ENCODE measurements around the gene DNAH5.

GRCh38 chr5:13946111-13946510 is 1.6 kb upstream of the DNAH5 start:
- TF ChIP-seq POLR2A (IDR thresholded peaks at IDR 0.05) (no peak), CTCF (IDR thresholded peaks at IDR 0.05) (no peak)

Measured in vagina (tissue), 2 donors.